ENCODE data around the gene ATF5. TPM values are rescaled to one million over a fixed set of nuclear protein-coding genes. Genes with fewer than 3 reads are reported as not detected.
A peak's percentile ranks its signal among the peaks of the same experiment; 100 is the strongest.

ATF5 gene
- total and polyA plus RNA-seq, 2 of the 8 experiments (the other 6 are each of a cell fraction or from before 2014, with no cell fraction given), result 6.2 to 13.1 TPM

GRCh38 chr19:49880162-49880869, 48.7 kb upstream of the ATF5 start:
- H3K14ac ChIP-seq (ENCODE audit: insufficient read length), result no peak overlapping the region
- H3K36me3 ChIP-seq (ENCODE audit: control insufficient read depth in 2 of 4, insufficient read depth in 4 of 4, low read length in 3 of 4), result peaks cover 22 to 56% (median 47%) of the 10 kb centered on the region in 4 experiments
- no peak overlapping the region for H3K4me3 ChIP-seq (ENCODE audit: extremely low read depth in 1 of 4, insufficient read depth in 2 of 4, low read depth in 3 of 4, low read length in 4 of 4)
- no peaks in the 10 kb centered on the region for H3K27me3 ChIP-seq (replicated peaks in 1 of 4; ENCODE audit: control insufficient read depth in 3 of 4, extremely low read depth in 1 of 4, insufficient read depth in 3 of 4, low read length in 3 of 4)
- peaks cover 16% of the 10 kb centered on the region for H3K23me2 ChIP-seq (ENCODE audit: low read depth, low read length)
- H3K79me2 ChIP-seq (ENCODE audit: control insufficient read depth in 1 of 2, insufficient read depth in 2 of 2, low read length in 2 of 2), result peaks cover 0 to 19% of the 10 kb centered on the region in 2 experiments; a peak in 2 of 4 replicates
- no peak overlapping the region for H3K4ac ChIP-seq (replicated peaks; ENCODE audit: insufficient read length, low read depth, low read length)
- TF ChIP-seq GABPA (IDR thresholded peaks at IDR 0.05; ENCODE audit: borderline replicate concordance, insufficient read depth, low read length), result no peak
- no peak for TF ChIP-seq FOSL1 (IDR thresholded peaks at IDR 0.05; ENCODE audit: insufficient read depth, low read depth, low read length)
- TF ChIP-seq RFX5 (IDR thresholded peaks at IDR 0.05; ENCODE audit: borderline replicate concordance, low read depth, low read length), result no peak
- TF ChIP-seq TBP (IDR thresholded peaks at IDR 0.05; ENCODE audit: low read depth, low read length), result no peak
- H2BK15ac ChIP-seq (ENCODE audit: low read length), result no peak overlapping the region
- H4K8ac ChIP-seq (ENCODE audit: extremely low read depth, insufficient read depth, low read length), result peak overlapping the region; percentile 7
- ChIA-PET POLR2A (ENCODE audit: partially characterized antibody) (interaction anchor here (0.6 to 6.2 kb wide), 8 partner anchors 8 to 440 kb away, joined by 3 to 76 read pairs (median 3); partner anchors contain the start of gene PNKP), CTCF (ENCODE audit: partially characterized antibody) (interaction anchor here (1.1 to 2.0 kb wide), 4 partner anchors 9 to 191 kb away, joined by 3 to 5 read pairs (median 3); partner anchors contain the start of gene ADM5)
- H3K9me3 ChIP-seq (ENCODE audit: insufficient read depth in 2 of 2, low read depth in 1 of 2, low read length in 1 of 2), result no peaks in the 10 kb centered on the region
- H3K79me1 ChIP-seq (ENCODE audit: low read depth, low read length), result peaks cover 12% of the 10 kb centered on the region
- H4K5ac ChIP-seq (ENCODE audit: insufficient read length, low read depth, low read length), result no peak overlapping the region
- H3K18ac ChIP-seq (ENCODE audit: extremely low read depth, low read length), result no peak overlapping the region
- H2BK5ac ChIP-seq (ENCODE audit: low read depth, low read length), result no peak overlapping the region; the same call in 1 of the 2 replicates
- H2BK12ac ChIP-seq (ENCODE audit: low read depth, low read length), result no peak overlapping the region
- no peak overlapping the region for H3K9ac ChIP-seq (replicated peaks in 1 of 4; ENCODE audit: extremely low read depth in 1 of 4, low read depth in 3 of 4, low read length in 3 of 4)
- H2BK120ac ChIP-seq (replicated peaks; ENCODE audit: low read depth, low read length), result no peak overlapping the region
- H3K4me2 ChIP-seq (ENCODE audit: insufficient read depth in 1 of 2, low read depth in 2 of 2, low read length in 2 of 2), result no peak overlapping the region
- WGBS, 2 experiments (ENCODE audit: extremely low coverage in 1 of 2, insufficient coverage in 1 of 2, insufficient read length in 1 of 2, insufficient replicate concordance in 2 of 2, low coverage in 1 of 2, low lambda C conversion rate in 2 of 2, missing lambda C conversion rate in 1 of 2), result 94% methylated on average over 10 of the region's 10 CpGs; no CpG with 5 or more reads in 1 of the 2 experiments
- H2AFZ ChIP-seq (ENCODE audit: low read length), result no peak overlapping the region
- H3K4me1 ChIP-seq (replicated peaks in 1 of 4; ENCODE audit: control insufficient read depth in 3 of 4, insufficient read depth in 4 of 4, low read length in 3 of 4), result peaks cover 0 to 10% (median 6%) of the 10 kb centered on the region in 4 experiments; a peak in 6 of 7 replicates
- no peak overlapping the region for H3K56ac ChIP-seq (replicated peaks; ENCODE audit: insufficient read length, low read depth, low read length)
- H3K27ac ChIP-seq (ENCODE audit: low read depth, low read length), result no peak overlapping the region
- DNase-seq (ENCODE audit: low read depth in 1 of 2, low spot score in 2 of 2) (no peak), FAIRE-seq (no peak)
- no peak overlapping the region for H4K91ac ChIP-seq (replicated peaks; ENCODE audit: insufficient read length, low read length)
- peaks cover 10 to 18% of the 10 kb centered on the region in 2 experiments for H4K20me1 ChIP-seq (replicated peaks in 1 of 2; ENCODE audit: control insufficient read depth in 1 of 2, insufficient read depth in 2 of 2, low read length in 2 of 2)
- H3K23ac ChIP-seq (ENCODE audit: insufficient read length), result no peak overlapping the region
- H2AK5ac ChIP-seq (ENCODE audit: low read depth, low read length), result no peak overlapping the region
- no peak overlapping the region for H2BK20ac ChIP-seq (ENCODE audit: low read length)

Measured in H1 (cell line).